ENCODE results near the gene ETDA.

Gene ETDA

GRCh38 chrX:135275973-135276372, 24.1 kb downstream of the ETDA start:
- TF ChIP-seq ZFX (IDR thresholded peaks at IDR 0.05) = no peak
- no peak for TF ChIP-seq CTCF (conservative IDR thresholded peaks at IDR 0.05)
- no peak overlapping the region for H3K27ac ChIP-seq

GRCh38 chrX:135287266-135287823, 35.5 kb downstream of the ETDA start:
- TF ChIP-seq CTCF (conservative IDR thresholded peaks at IDR 0.05) (no peak), ZFX (IDR thresholded peaks at IDR 0.05) (no peak)
- H3K27ac ChIP-seq = no peak overlapping the region

- no peak overlapping the region for H3K27ac ChIP-seq
- no peak for TF ChIP-seq ZFX (IDR thresholded peaks at IDR 0.05)
- no peak for TF ChIP-seq CTCF (conservative IDR thresholded peaks at IDR 0.05)
Measured at GRCh38 chrX:135295238-135295943, 43.5 kb downstream of the ETDA start.

- no peak for TF ChIP-seq ZFX (IDR thresholded peaks at IDR 0.05)
- no peak for TF ChIP-seq CTCF (conservative IDR thresholded peaks at IDR 0.05)
Measured at GRCh38 chrX:135295944-135296305, 44.1 kb downstream of the ETDA start.

GRCh38 chrX:135302269-135302873, 50.5 kb downstream of the ETDA start:
- TF ChIP-seq CTCF (conservative IDR thresholded peaks at IDR 0.05) = no peak
- TF ChIP-seq ZFX (IDR thresholded peaks at IDR 0.05) = no peak
- H3K27ac ChIP-seq = no peak overlapping the region

More at GRCh38 chrX:135295944-135296305, 44.1 kb downstream of the ETDA start:
- H3K27ac ChIP-seq = no peak overlapping the region

Measured in C4-2B (cell line).